Neural crest cell (in vitro differentiated cells): Measurements from ENCODE around the gene PLCL2. TPM values are rescaled to one million over a fixed set of nuclear protein-coding genes. Genes with fewer than 3 reads are reported as not detected.
A peak's percentile ranks its signal among the peaks of the same experiment; 100 is the strongest.

Experiments
- DNase-seq: peaks from one replicate; pipeline ENCODE4 v3.0.0; 2021; ENCODE audit warnings: low read depth, mixed read lengths, low spot score
- H3K27ac Mint-ChIP-seq: one replicate; pipeline ENCODE4 v1.8.0; 2021; ENCODE audit warnings: mild to moderate bottlenecking, mixed read lengths; ENCODE audit not compliant: unreplicated experiment
- H3K27me3 Mint-ChIP-seq: 2 replicates; pipeline ENCODE4 v1.8.0; 2021; ENCODE audit warnings: low read depth, mild to moderate bottlenecking, mixed read lengths
- H3K36me3 Mint-ChIP-seq: 2 replicates; pipeline ENCODE4 v1.8.0; 2021; ENCODE audit warnings: low read depth, mild to moderate bottlenecking, mixed read lengths
- H3K4me1 Mint-ChIP-seq: 2 replicates; pipeline ENCODE4 v1.8.0; 2021; ENCODE audit warnings: mixed read lengths
- H3K4me3 Mint-ChIP-seq: one replicate; pipeline ENCODE4 v1.8.0; 2021; ENCODE audit warnings: mild to moderate bottlenecking, mixed read lengths
- H3K9me3 Mint-ChIP-seq: 2 replicates; pipeline ENCODE4 v1.8.0; 2021; ENCODE audit warnings: mixed read lengths
- total RNA-seq: library from RNA; stranded (reverse); gene quantifications from 2 replicates; pipeline ENCODE4 v1.2.1, GENCODE V29; 2021
- TF ChIP-seq, protein P1 (sequence below): fragments of 200-600 bp; sonication (generic); conservative IDR thresholded peaks from 2 replicates; pipeline ENCODE4 v1.5.0; 2021; ENCODE audit warnings: antibody characterized with exemption, mild to moderate bottlenecking

The PLCL2 gene
- total RNA-seq, 1 donor from 2014 or later = 10.5 TPM

DNA sequence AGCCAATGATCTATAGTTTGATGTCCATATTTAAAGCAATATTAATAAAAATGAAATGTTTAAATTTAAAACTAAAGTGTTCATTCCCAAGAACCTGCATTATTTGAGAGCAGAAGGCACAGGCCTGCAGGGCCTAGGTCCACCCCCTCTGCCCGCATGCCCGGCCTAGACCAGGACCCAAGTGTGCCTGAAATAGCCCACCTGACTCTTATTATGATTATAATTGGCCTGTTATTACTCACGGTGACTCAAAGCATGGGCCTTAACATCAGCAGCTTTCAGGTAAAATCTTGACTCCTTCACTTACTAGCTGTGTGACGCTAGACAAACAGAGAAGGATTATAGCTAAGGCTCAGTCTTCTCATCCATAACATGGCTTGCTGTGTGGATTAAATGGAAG, 128.8 kb downstream of the PLCL2 start:
- Mint-ChIP-seq H3K27ac (no peak overlapping the region), H3K9me3 (no peaks in the 10 kb centered on the region), H3K27me3 (no peaks in the 10 kb centered on the region), H3K4me3 (no peak overlapping the region), H3K36me3 (peaks cover 8% of the 10 kb centered on the region), H3K4me1 (peaks cover 5% of the 10 kb centered on the region)
- TF ChIP-seq, protein P1, sequence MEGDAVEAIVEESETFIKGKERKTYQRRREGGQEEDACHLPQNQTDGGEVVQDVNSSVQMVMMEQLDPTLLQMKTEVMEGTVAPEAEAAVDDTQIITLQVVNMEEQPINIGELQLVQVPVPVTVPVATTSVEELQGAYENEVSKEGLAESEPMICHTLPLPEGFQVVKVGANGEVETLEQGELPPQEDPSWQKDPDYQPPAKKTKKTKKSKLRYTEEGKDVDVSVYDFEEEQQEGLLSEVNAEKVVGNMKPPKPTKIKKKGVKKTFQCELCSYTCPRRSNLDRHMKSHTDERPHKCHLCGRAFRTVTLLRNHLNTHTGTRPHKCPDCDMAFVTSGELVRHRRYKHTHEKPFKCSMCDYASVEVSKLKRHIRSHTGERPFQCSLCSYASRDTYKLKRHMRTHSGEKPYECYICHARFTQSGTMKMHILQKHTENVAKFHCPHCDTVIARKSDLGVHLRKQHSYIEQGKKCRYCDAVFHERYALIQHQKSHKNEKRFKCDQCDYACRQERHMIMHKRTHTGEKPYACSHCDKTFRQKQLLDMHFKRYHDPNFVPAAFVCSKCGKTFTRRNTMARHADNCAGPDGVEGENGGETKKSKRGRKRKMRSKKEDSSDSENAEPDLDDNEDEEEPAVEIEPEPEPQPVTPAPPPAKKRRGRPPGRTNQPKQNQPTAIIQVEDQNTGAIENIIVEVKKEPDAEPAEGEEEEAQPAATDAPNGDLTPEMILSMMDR = no peak
- DNase-seq = no peak

DNA sequence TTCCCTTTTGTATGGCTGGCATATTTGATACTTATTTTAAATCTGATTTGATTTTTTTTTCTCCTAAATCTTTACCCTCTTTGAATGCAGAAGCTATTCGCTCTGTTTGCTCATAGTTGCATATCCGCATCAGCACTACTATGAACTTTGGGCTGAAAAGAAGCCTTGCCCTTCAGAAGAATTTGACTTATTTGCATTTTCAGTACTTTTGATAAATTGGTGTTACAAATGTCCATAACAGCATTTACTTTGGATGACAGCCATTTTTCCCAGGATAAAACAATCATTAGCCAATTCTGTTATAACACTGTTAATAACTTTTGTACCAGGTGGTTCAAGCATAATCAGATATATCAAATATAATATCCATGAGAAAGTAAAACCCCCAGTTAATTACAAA, 129.5 kb downstream of the PLCL2 start:
- H3K4me3 Mint-ChIP-seq = no peak overlapping the region
- H3K36me3 Mint-ChIP-seq = peaks cover 8% of the 10 kb centered on the region
- peaks cover 5% of the 10 kb centered on the region for H3K4me1 Mint-ChIP-seq
- peak overlapping the region; percentile 40 for H3K27ac Mint-ChIP-seq
- no peaks in the 10 kb centered on the region for H3K27me3 Mint-ChIP-seq
- DNase-seq = no peak
- TF ChIP-seq, protein P1 = no peak
- no peaks in the 10 kb centered on the region for H3K9me3 Mint-ChIP-seq

DNA sequence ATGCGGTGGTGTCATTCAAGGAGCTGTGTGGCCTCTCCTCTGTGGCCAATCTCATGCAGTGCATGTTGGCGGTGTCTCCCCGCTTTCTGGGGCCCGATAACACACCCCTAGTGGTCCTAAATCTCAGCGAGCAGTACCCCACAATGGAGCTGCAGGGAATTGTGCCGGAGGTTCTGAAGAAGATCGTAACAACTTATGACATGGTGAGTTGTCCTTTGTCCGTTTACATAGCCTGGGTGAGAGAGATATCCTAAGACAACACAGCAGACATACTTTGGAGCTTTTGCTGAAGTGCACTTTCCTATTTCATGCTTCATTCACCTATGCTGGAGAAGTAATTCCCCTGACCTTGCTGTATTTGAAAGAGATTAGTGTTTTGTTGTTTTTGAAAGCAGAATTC, 130.0 kb downstream of the PLCL2 start:
- TF ChIP-seq, protein P1 = no peak
- Mint-ChIP-seq H3K4me1 (peaks cover 5% of the 10 kb centered on the region), H3K9me3 (no peaks in the 10 kb centered on the region), H3K36me3 (peaks cover 5% of the 10 kb centered on the region), H3K4me3 (no peak overlapping the region), H3K27me3 (no peaks in the 10 kb centered on the region), H3K27ac (peak overlapping the region; percentile 40)
- no peak for DNase-seq

DNA sequence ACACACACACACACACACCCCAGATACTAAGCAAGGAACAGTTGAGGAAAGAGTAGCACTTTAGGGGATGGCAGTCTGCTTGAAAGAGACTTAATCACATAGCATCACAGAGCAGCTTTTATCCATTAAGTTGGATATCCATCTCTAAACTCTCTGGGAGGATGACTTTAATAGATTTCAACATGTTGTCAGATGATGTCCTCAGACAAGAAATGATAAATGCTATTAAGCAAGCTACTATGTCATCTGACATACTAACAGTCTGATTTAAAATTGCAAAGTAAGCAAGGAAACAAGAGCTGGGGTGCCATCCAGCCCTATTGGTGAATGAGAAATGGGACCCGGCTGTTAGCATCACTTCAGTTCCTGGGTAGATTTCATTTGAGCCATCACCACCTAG, 136.9 kb downstream of the PLCL2 start:
- H3K4me1 Mint-ChIP-seq = no peaks in the 10 kb centered on the region
- TF ChIP-seq, protein P1 = no peak
- no peaks in the 10 kb centered on the region for H3K36me3 Mint-ChIP-seq
- H3K27ac Mint-ChIP-seq = no peak overlapping the region
- H3K9me3 Mint-ChIP-seq = no peaks in the 10 kb centered on the region
- no peak overlapping the region for H3K4me3 Mint-ChIP-seq
- no peak for DNase-seq
- H3K27me3 Mint-ChIP-seq = no peaks in the 10 kb centered on the region

DNA sequence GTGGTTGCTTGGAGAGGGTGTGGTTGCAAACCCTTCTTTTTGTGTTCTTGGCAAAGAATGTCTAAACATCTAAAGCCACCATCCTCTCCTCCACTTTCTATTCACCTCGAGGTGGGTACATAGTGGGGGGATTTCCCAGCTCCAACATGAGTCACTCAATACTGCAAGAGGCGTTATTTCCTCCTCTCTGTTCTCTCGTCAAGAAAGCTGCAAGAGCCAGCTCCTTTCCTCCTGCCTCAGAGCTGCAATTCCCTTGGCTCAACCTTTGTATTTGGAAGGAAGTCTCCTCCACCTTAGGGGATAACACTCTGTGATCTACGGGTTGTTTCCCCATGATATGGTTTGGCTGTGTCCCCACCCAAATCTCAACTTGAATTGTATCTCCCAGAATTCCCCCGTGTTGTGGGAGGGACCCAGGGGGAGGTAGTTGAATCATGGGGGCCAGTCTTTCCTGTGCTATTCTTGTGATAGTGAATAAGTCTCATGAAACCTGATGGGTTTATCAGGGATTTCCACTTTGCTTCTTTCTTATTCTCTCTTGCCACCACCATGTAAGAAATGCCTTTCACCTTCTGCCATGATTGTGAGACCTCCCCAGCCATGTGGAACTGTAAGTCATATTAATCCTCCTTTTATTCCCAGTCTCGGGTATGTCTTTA, 138.4 kb downstream of the PLCL2 start:
- H3K4me1 Mint-ChIP-seq = no peaks in the 10 kb centered on the region
- H3K27ac Mint-ChIP-seq = no peak overlapping the region
- H3K36me3 Mint-ChIP-seq = no peaks in the 10 kb centered on the region
- H3K27me3 Mint-ChIP-seq = no peaks in the 10 kb centered on the region
- TF ChIP-seq, protein P1 = no peak
- H3K9me3 Mint-ChIP-seq = no peaks in the 10 kb centered on the region
- no peak overlapping the region for H3K4me3 Mint-ChIP-seq
- no peak for DNase-seq
